Transverse colon (tissue), 4 donors: ENCODE measurements around the gene KIF1B.

ENCODE experiments used
- EP300 ChIP-seq: sonication (generic); formaldehyde crosslinking; IDR thresholded peaks from one replicate; pipeline ENCODE4 v1.6.1; 2017; ENCODE audit warnings: antibody characterized with exemption, low read depth
- POLR2A ChIP-seq: fragments of 450-650 bp; IDR thresholded peaks from one replicate; pipeline ENCODE4 v1.6.1; 2016; ENCODE audit warnings: antibody characterized with exemption, mild to moderate bottlenecking, moderate library complexity
- POLR2AphosphoS5 ChIP-seq, 3 donors: sonication (generic); formaldehyde crosslinking; IDR thresholded peaks; one replicate each; pipeline ENCODE4 v1.6.1; 2016; ENCODE audit warnings: antibody characterized with exemption in 3 of 3
- TF ChIP-seq, protein P1 (sequence below), 5 experiments: fragments of 200-600 bp in 3 of 5; fragments of 450-650 bp in 2 of 5; sonication (generic) in 3 of 5; IDR thresholded peaks; 1 replicate in 2 of 5; 2 replicates in 3 of 5; pipeline ENCODE4 v1.5.1; 2016 to 2017; ENCODE audit warnings: antibody characterized with exemption in 5 of 5, inconsistent platforms in 3 of 5, mild to moderate bottlenecking in 2 of 5, moderate library complexity in 1 of 5

DNA sequence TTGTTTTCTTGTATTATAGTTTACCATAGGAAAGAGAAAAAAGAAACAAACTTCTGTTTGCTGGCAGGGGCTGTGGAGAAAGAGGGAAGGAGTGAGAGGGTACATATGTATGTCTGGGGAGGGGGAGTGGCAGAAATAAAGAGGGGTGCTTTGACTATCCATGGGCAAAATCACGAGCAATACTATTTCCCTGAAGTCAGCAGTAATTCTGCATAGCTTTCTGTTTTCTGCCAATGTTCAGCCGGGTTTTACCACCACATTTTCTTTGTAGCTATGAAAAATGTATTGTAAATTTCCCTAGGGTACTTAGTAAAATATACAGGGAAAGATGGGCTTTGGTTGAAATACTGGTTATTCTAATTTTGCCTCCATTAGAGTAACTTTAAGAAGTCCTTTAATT is 143.3 kb downstream of the KIF1B start:
- TF ChIP-seq, protein P1, sequence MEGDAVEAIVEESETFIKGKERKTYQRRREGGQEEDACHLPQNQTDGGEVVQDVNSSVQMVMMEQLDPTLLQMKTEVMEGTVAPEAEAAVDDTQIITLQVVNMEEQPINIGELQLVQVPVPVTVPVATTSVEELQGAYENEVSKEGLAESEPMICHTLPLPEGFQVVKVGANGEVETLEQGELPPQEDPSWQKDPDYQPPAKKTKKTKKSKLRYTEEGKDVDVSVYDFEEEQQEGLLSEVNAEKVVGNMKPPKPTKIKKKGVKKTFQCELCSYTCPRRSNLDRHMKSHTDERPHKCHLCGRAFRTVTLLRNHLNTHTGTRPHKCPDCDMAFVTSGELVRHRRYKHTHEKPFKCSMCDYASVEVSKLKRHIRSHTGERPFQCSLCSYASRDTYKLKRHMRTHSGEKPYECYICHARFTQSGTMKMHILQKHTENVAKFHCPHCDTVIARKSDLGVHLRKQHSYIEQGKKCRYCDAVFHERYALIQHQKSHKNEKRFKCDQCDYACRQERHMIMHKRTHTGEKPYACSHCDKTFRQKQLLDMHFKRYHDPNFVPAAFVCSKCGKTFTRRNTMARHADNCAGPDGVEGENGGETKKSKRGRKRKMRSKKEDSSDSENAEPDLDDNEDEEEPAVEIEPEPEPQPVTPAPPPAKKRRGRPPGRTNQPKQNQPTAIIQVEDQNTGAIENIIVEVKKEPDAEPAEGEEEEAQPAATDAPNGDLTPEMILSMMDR (IDR thresholded peaks at IDR 0.05) = no peak
- TF ChIP-seq POLR2AphosphoS5 (IDR thresholded peaks at IDR 0.05) = no peak
- no peak for TF ChIP-seq POLR2A
- no peak for TF ChIP-seq EP300
